ENCODE results near the gene P3H2. TPM values are rescaled to one million over a fixed set of nuclear protein-coding genes. Genes with fewer than 3 reads are reported as not detected.

Gene P3H2
- total RNA-seq, 1 experiment from 2014 or later = 0.76 TPM

DNA sequence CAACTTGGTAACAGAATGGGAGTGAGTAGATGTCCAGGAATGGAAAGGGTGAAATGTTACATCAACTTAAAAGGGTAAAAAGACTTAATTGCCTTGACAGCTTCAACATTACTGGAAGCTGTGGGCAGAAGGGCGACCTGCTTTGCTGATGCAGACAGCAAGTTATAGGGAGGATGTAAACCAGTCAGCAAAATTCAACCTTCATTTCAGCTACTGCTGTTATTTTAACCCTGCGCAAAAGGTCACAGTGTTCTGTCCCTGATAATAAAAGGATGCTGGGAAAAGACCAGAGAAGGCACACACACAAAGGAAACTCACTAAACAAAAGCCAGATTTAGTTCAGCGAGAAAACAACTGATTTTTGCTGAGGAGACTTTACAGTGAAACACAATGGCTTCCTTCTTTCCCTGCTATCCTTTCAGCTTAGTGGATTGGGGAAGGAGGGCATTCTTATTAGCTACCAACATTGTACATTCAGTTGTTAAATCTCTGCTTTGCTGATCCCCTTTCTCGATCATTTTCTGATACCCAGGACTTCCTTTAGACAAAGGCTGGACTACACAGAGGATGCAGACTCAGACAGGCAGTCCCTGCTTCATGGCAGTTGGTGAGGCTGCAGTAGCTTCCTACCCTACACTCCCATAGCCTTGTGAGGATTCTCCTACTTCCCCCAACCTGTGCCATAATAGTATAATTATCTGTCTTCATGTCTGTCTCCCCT, 62.0 kb downstream of the P3H2 start:
- Histone ChIP-seq H2AFZ (ENCODE audit: low read depth, low read length, poor library complexity, severe bottlenecking) (no peak overlapping the region), H3K9ac (ENCODE audit: low read length) (no peak overlapping the region)

More for the DNA sequence above, 62.0 kb downstream of the P3H2 start:
- Histone ChIP-seq H4K20me1 (ENCODE audit: insufficient read depth) (no peaks in the 10 kb centered on the region), H3K4me3 (replicated peaks in 1 of 2; ENCODE audit: low read depth in 1 of 2, low read length in 2 of 2) (no peak overlapping the region), H3K9me3 (ENCODE audit: control insufficient read depth in 1 of 2, insufficient read depth in 1 of 2, low read depth in 1 of 2, low read length in 2 of 2) (no peaks in the 10 kb centered on the region), H3K79me2 (ENCODE audit: insufficient read depth, low read length) (no peaks in the 10 kb centered on the region), H3K4me1 (ENCODE audit: control insufficient read depth in 1 of 2, insufficient read depth in 2 of 2, low read length in 2 of 2) (peaks cover 5 to 16% of the 10 kb centered on the region in 2 experiments; a peak in 3 of 4 replicates), H3K27ac (ENCODE audit: low read depth, low read length) (no peak overlapping the region), H3K4me2 (ENCODE audit: low read length) (no peak overlapping the region), H3K36me3 (ENCODE audit: control insufficient read depth in 1 of 2, insufficient read depth in 2 of 2, low read length in 2 of 2) (no peaks in the 10 kb centered on the region), H3K27me3 (ENCODE audit: insufficient read depth, low read length) (no peaks in the 10 kb centered on the region), H3K9me2 (ENCODE audit: insufficient read depth) (no peaks in the 10 kb centered on the region)
- RAD21 ChIA-PET (ENCODE audit: low non-redundant PET in 1 of 2, low total read pairs in 2 of 2, uncharacterized antibody in 2 of 2, unreplicated experiment in 2 of 2) = no interaction called here
- CTCF ChIA-PET = no interaction called here
- intact Hi-C loops (cut with micrococcal nuclease) = no loop called here
- ATAC-seq = no peak
- BruUV-seq (replicated peaks) = no TSS peak
- TF ChIP-seq, protein P1, sequence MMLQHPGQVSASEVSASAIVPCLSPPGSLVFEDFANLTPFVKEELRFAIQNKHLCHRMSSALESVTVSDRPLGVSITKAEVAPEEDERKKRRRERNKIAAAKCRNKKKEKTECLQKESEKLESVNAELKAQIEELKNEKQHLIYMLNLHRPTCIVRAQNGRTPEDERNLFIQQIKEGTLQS (IDR thresholded peaks at IDR 0.05) = no peak
- TF ChIP-seq, protein P2, sequence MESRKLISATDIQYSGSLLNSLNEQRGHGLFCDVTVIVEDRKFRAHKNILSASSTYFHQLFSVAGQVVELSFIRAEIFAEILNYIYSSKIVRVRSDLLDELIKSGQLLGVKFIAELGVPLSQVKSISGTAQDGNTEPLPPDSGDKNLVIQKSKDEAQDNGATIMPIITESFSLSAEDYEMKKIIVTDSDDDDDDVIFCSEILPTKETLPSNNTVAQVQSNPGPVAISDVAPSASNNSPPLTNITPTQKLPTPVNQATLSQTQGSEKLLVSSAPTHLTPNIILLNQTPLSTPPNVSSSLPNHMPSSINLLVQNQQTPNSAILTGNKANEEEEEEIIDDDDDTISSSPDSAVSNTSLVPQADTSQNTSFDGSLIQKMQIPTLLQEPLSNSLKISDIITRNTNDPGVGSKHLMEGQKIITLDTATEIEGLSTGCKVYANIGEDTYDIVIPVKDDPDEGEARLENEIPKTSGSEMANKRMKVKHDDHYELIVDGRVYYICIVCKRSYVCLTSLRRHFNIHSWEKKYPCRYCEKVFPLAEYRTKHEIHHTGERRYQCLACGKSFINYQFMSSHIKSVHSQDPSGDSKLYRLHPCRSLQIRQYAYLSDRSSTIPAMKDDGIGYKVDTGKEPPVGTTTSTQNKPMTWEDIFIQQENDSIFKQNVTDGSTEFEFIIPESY (IDR thresholded peaks at IDR 0.05; ENCODE audit: extremely low read depth, insufficient replicate concordance, low read length) = no peak
- TF ChIP-seq JUND (IDR thresholded peaks at IDR 0.05) = no peak
- no peak for TF ChIP-seq SIN3A (IDR thresholded peaks at IDR 0.05; ENCODE audit: low read depth)
- TF ChIP-seq RAD21 (IDR thresholded peaks at IDR 0.05; ENCODE audit: low read depth) = no peak
- no peak for TF ChIP-seq CBX3 (IDR thresholded peaks at IDR 0.05; ENCODE audit: low read depth)
- TF ChIP-seq SP1 (IDR thresholded peaks at IDR 0.05; ENCODE audit: low read depth) = no peak
- no peak for TF ChIP-seq FOSL1 (IDR thresholded peaks at IDR 0.05; ENCODE audit: low read depth)
- TF ChIP-seq, protein P3, sequence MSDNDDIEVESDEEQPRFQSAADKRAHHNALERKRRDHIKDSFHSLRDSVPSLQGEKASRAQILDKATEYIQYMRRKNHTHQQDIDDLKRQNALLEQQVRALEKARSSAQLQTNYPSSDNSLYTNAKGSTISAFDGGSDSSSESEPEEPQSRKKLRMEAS (IDR thresholded peaks at IDR 0.05) = no peak
- no peak for TF ChIP-seq TCF7L2 (IDR thresholded peaks at IDR 0.05; ENCODE audit: borderline replicate concordance, extremely low read depth, insufficient read depth, insufficient read length)
- TF ChIP-seq, protein P4, sequence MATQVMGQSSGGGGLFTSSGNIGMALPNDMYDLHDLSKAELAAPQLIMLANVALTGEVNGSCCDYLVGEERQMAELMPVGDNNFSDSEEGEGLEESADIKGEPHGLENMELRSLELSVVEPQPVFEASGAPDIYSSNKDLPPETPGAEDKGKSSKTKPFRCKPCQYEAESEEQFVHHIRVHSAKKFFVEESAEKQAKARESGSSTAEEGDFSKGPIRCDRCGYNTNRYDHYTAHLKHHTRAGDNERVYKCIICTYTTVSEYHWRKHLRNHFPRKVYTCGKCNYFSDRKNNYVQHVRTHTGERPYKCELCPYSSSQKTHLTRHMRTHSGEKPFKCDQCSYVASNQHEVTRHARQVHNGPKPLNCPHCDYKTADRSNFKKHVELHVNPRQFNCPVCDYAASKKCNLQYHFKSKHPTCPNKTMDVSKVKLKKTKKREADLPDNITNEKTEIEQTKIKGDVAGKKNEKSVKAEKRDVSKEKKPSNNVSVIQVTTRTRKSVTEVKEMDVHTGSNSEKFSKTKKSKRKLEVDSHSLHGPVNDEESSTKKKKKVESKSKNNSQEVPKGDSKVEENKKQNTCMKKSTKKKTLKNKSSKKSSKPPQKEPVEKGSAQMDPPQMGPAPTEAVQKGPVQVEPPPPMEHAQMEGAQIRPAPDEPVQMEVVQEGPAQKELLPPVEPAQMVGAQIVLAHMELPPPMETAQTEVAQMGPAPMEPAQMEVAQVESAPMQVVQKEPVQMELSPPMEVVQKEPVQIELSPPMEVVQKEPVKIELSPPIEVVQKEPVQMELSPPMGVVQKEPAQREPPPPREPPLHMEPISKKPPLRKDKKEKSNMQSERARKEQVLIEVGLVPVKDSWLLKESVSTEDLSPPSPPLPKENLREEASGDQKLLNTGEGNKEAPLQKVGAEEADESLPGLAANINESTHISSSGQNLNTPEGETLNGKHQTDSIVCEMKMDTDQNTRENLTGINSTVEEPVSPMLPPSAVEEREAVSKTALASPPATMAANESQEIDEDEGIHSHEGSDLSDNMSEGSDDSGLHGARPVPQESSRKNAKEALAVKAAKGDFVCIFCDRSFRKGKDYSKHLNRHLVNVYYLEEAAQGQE (IDR thresholded peaks at IDR 0.05; ENCODE audit: low read depth) = no peak
- POLR2A ChIA-PET = no interaction called here
- no peak for DNase-seq (ENCODE audit: low read depth, low spot score)

Measured in HCT116 (cell line).